ENCODE measurements around the gene ATP6V1D. TPM values are rescaled to one million over a fixed set of nuclear protein-coding genes. Genes with fewer than 3 reads are reported as not detected.
"Not testable (repeated sequence)": the region's sequence is repeated elsewhere in the genome, so short reads cannot be mapped to it uniquely, and the experiment has no call there.

The ATP6V1D gene
- total RNA-seq: 10 to 100 TPM; 61.2 to 82.7 (median 73.1) TPM

DNA sequence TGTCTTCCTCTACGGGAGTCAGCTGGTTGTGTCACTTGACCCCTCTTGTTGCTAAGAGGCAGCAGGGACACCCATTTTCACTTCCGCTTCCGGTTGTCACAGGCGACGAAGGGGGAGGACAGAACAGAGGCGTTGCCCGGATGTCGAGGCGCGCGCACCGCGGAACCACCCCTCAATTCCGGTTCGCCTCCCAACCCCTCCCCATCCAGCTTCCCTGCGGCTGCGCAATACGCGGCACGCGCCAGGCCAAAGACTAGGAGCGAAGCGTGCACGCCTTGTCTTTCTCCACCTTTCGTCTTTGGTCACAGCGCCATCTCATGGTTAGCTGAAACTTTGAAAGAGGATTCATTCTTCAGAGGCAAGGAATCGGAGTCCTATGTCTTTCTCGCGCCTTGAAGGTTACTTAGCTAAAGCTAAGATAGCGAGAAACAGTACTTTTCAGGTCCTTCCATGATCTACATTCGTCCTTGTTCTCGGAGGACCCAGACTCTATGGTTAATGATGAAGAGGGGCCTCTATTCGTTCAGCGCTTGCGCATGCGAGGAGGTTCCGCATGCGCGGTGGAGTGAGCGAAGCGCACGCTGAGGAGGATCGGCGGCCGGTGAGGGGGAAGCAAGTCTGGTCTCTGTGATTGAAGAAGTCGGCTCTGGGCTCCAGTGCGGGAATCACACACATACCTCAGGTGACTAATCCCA lies at the start of gene ATP6V1D, which contains the start of gene EIF2S1:
ATP6V1D (minus strand) TSS at position 30 of the 695 bp plus-strand sequence. CDS start 106 bp downstream, outside the sequence.
EIF2S1 (plus strand) TSS at position 554 of the 695 bp plus-strand sequence. CDS start 4,440 bp downstream, outside the sequence.
- DNase-seq (ENCODE audit: low spot score): peak; percentile 96
- peak; percentile 98 for ATAC-seq (ENCODE audit: low FRiP score)
- TF ChIP-seq, protein P1, sequence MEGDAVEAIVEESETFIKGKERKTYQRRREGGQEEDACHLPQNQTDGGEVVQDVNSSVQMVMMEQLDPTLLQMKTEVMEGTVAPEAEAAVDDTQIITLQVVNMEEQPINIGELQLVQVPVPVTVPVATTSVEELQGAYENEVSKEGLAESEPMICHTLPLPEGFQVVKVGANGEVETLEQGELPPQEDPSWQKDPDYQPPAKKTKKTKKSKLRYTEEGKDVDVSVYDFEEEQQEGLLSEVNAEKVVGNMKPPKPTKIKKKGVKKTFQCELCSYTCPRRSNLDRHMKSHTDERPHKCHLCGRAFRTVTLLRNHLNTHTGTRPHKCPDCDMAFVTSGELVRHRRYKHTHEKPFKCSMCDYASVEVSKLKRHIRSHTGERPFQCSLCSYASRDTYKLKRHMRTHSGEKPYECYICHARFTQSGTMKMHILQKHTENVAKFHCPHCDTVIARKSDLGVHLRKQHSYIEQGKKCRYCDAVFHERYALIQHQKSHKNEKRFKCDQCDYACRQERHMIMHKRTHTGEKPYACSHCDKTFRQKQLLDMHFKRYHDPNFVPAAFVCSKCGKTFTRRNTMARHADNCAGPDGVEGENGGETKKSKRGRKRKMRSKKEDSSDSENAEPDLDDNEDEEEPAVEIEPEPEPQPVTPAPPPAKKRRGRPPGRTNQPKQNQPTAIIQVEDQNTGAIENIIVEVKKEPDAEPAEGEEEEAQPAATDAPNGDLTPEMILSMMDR (IDR thresholded peaks at IDR 0.05): peak in 2 of 3 donors; percentile 29 to 90

DNA sequence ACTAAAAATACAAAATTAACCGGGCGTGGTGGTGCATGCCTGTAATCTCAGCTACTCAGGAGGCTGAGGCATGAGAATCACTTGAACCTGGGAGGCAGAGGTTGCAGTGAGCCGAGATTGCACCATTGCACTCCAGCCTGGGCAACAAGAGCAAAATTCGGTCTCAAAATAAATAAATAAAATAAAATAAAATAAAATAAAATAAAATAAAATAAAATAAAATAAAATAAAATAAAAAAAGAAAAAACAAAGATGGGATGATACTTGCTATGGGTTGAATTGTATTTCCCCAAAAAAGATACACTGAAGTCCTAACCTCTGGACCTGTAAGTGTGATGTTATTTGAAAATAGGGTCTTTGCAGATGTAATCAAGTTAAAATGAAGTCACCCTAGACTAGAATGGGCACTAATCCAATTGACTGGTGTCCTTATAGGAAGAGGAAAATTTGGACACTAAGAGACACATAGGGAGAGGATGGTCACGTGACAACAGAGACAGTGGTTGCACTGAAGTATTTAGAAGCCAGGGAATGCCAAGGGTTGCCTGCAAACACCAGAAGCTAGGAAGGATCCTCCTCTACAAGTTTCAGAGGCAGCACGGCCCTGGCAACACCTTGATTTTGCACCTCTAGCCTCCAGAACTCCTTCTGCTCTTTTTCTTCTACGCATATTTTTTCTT lies 48.7 kb upstream of the ATP6V1D start:
- not testable (repeated sequence) for ATAC-seq (ENCODE audit: low FRiP score); DNase-seq (ENCODE audit: low spot score)

DNA sequence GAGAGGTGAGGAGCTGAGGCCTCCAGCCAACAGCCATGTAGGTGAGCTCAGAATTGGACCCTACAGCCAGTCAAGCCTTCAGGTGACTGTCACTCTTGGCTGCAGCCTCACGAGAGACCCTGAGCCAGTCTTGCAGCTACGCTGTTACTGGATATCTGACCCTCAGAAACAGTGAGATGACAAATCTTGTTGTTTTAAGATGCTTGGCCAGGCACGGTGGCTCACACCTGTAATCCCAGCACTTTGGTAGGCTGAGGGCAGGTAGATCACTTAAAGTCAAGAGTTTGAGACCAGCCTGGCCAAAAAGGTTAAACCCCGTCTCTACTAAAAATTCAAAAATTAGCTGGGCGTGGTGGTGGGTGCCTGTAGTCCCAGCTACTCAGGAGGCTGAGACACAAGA lies 46.2 kb upstream of the ATP6V1D start:
- DNase-seq (ENCODE audit: low spot score) (no peak), ATAC-seq (ENCODE audit: low FRiP score) (no peak)
- TF ChIP-seq, protein P1 (IDR thresholded peaks at IDR 0.05): no peak

DNA sequence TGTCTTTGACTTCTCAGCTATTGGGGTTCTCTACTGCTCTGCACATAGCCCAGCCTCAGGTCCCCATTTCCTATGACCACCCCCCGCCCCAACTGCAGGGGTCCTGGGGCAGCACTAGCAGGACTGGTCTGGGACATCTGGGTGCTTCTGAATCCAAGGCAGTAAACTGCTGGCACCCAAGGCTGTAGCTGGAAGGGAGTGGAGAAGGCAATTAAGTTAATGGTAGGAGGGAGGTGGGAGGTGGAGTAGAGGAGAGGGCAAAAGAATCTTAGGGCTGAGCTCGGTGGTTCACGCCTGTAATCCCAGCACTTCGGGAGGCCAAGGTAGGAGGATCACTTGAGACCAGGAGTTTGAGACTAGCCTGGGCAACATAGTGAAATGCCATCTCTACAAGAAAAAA lies 40.8 kb upstream of the ATP6V1D start:
- no peak for ATAC-seq (ENCODE audit: low FRiP score)
- no peak for DNase-seq (ENCODE audit: low spot score)
- TF ChIP-seq, protein P1 (IDR thresholded peaks at IDR 0.05): no peak

DNA sequence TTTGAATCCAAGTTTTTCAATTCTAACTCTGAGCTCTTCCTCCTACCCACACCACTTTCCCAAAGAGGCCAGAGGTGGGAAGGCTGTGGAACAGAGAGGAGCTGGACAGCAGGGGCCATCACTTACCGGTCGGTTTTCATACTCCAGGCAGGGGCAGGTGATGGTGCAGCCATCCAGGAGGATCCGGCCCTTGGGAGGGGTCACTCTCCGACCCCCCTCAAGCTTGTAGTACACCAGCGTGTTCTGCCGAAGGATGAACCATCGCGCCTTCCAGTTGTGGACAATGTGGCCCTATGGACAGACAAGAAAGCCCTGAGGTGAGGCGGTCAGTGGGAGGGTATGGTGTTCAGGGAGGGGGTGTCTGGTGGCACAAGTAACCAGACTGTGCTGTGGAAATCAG lies 37.9 kb upstream of the ATP6V1D start:
- no peak for ATAC-seq (ENCODE audit: low FRiP score)
- DNase-seq (ENCODE audit: low spot score): no peak

DNA sequence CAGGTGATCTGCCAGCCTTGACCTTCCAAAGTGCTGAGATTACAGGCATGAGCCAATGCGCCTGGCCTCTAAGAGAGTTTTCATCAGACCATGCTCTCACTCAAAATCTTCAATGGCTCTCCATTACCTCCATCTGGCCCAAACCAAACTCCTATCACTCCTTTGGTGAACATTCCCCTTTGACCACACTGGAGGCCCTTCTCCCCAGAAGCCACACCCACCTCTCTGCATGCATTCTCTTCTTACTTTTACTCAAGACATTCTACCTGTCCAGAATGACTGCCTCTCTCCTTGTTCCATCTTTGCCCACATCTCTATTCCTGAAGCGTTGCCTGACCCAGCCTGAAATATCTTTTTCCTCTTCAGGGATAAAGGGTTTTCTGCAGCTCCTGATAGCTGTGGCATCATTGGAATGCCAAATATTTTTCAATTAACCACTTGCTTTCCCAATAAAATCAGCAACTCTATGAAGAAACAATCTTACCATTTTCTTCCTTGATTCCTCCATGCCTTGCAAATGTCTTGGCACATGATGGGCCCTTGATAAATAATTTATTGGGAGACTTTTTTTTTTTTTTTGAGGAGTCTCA lies 36.9 kb upstream of the ATP6V1D start:
- no peak for ATAC-seq (ENCODE audit: low FRiP score)
- TF ChIP-seq, protein P1 (IDR thresholded peaks at IDR 0.05): no peak
- no peak for DNase-seq (ENCODE audit: low spot score)

More for the DNA sequence above, 37.9 kb upstream of the ATP6V1D start:
- TF ChIP-seq, protein P1 (IDR thresholded peaks at IDR 0.05): no peak

DNA sequence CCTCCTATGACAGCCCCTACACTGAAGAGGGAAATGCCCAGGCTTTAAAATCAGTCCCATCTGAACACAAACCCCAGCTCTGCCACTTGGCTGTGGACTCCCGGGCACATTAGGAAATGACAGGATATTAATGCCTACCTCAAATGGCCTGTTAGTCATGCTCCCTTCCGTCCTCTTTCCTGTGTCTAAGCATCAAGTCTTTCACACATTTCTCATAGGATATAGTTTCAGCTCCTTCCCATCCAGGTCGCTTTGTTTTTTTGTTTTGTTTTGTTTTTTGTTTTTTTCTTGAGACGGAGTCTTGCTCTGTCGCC lies 36.2 kb upstream of the ATP6V1D start:
- DNase-seq (ENCODE audit: low spot score) (no peak), ATAC-seq (ENCODE audit: low FRiP score) (no peak)
- TF ChIP-seq, protein P1 (IDR thresholded peaks at IDR 0.05): no peak

All from omental fat pad (tissue), 4 donors.